NT2/D1 (cell line): ENCODE measurements around the gene RRAS.

Source experiments
- SUZ12 ChIP-seq: IDR thresholded peaks from 2 replicates; pipeline ENCODE4 v1.6.1; 2011; ENCODE audit not compliant: insufficient read length, insufficient read depth; ENCODE audit errors: extremely low read depth
- ZNF274 ChIP-seq: IDR thresholded peaks from 2 replicates; pipeline ENCODE4 v1.6.1; 2011; ENCODE audit warnings: mild to moderate bottlenecking, low read depth, low read length

DNA sequence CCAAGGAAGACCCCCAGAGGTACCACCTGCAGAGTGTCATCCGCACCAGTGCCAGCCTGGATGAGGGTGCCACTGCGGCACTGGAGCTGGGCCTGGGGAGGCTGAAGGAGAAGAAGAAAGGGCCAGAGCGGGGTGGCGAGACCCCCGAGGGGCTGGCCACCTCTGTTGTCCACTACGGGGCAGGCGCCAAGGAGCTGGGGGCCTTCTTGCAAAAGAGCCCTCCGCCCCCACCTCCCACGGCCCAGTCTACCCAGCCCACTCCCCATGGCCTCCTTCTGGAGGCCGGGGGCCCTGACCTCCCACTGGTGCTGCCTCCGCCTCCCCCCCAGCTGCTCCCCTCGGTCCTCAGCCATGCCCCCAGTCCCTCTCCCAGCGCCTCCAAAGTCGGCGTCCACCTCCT is 43.5 kb downstream of the RRAS start:
- no peak for TF ChIP-seq ZNF274
- no peak for TF ChIP-seq SUZ12
